GM19240 (cell line): ENCODE results near the gene ZNF20.
A peak's percentile ranks its signal among the peaks of the same experiment; 100 is the strongest.
"Not testable (repeated sequence)": the region's sequence is repeated elsewhere in the genome, so short reads cannot be mapped to it uniquely, and the experiment has no call there.

Experiments
- DNase-seq: peaks from one replicate; pipeline ENCODE4 v3.0.0; 2011; ENCODE audit warnings: low spot score; ENCODE audit not compliant: insufficient read length

The ZNF20 gene

GRCh38 chr19:12112701-12113100 lies 27.4 kb downstream of the ZNF20 start:
- no peak for DNase-seq

DNA sequence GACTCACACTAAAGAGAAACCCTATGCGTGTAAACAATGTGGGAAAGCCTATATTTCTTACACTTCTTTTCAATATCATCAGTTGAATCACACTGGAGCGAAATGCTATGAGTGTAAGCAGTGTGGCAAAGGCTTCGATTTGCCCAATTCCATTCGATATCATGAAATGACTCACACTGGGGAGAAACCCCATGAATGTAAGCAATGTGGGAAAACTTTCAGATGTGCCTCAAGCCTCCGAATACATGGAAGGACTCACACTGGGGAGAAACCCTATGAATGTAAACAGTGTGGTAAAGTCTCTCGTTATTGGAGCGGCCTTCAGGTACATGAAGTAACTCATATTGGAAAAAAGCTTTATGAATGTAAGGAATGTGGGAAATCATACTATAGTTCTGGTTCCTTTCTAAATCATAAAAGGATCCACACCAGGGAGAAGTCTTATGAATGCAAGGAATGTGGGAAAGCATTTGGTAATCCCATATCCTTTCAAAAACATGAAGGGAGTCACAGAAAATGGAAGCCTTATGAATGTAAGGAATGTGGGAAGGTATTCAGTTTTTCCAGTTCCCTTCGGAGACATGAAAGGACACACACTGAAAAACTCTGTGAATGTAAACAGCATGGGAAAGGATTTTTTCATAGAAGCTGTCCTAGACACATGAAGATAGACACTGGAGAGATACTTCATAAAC lies 28.1 kb downstream of the ZNF20 start:
- no peak for DNase-seq

DNA sequence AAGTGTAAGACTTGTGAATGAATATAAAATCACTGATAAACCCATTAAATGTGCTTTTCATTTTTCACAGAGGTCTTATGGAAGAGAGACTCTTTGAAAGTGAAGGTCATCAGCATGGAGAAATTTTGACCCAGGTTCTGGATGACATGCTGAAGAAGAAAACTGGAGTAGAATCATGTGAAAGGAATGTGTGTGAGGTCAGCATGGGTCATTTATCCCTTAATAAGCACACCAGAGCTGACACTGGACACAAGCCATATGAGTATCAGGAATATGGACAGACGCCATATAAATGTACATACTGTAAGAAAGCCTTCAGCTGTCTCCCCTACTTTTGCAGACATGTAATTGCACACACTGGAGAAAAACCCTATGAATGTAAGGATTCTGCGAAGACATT lies 29.0 kb downstream of the ZNF20 start:
- no peak for DNase-seq

- not testable (repeated sequence) for DNase-seq
Observed at GRCh38 chr19:12103909-12104308, 36.2 kb downstream of the ZNF20 start.

- DNase-seq, result no peak
Observed at GRCh38 chr19:12098040-12098439, 42.1 kb downstream of the ZNF20 start.

DNA sequence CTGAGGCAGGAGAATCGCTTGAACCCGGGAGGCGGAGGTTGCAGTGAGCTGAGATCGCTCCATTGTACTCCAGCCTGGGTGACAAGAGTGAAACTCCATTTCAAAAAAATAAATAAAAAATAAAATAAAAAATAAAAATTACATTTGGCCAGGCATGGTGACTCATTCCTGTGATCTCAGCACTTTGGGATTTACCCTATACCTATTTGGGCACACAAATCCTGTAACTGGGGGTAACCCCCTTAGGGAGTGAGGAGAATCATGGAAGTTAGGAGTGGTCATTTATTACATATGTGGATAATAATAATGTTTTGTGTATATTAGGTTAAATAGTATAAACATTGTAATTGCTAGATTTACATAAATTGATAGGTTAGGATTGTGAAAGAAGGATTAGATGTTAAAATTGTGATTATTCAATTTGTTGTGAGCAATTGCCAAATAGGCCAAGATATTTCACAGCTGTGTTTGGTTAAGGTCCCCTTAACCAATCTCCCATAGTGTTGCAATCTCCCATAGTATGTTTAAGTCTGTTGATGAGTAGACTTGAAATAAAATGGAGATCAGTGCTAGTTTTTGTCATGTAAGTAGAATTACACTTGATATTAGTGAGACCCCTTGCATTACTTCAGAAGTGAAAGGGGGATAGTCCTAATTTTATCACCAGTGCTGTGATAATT lies 44.9 kb downstream of the ZNF20 start:
- no peak for DNase-seq

GRCh38 chr19:12093777-12094176 lies 46.4 kb downstream of the ZNF20 start:
- no peak for DNase-seq

DNA sequence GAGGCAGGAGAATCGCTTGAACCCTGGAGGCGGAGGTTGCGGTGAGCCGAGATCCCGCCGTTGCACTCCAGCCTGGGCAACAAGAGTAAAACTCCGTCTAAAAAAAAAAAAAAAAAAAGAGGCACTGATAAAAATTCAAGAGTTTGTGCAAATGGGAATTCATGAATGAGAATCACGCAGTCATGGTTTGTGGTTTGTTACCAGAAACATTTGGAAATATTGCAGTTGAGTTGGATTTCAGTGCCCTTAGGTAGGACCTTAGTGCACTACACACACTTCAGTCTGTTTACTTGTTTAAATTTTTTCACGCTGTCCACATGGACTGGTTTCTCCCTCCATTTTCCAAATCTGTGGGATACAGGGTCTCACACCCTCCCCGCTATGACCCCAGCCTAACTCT lies 47.2 kb downstream of the ZNF20 start:
- DNase-seq, result no peak

- DNase-seq, result peak; percentile 37
Observed at GRCh38 chr19:12092065-12092867, 47.9 kb downstream of the ZNF20 start.

GRCh38 chr19:12090807-12091206 lies 49.3 kb downstream of the ZNF20 start:
- no peak for DNase-seq

GRCh38 chr19:12085074-12085818 lies 54.9 kb downstream of the ZNF20 start:
- no peak for DNase-seq

DNA sequence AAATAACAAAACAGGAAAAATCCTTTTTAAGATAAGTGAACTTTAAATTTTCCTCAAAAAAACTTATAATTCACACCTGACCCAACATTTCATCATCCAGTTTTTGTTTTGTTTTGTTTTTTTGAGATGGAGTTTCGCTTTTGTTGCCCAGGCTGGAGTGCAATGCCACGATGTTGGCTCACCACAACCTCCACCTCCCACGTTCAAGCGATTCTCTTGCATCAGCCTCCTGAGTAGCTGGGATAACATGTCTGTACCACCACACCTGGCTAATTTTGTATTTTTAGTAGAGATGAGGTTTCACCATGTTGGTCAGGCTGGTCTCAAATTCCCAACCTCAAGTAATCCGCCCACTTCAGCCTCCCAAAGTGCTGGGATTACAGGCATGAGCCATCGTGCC lies 56.8 kb downstream of the ZNF20 start:
- not testable (repeated sequence) for DNase-seq
